Vagina (tissue), 2 donors: ENCODE results near the gene ARHGEF2. TPM values are rescaled to one million over a fixed set of nuclear protein-coding genes. Genes with fewer than 3 reads are reported as not detected.

ENCODE experiments used
- DNase-seq, 2 donors: peaks; one replicate each; pipeline ENCODE4 v3.0.0-alpha.2; 2017; ENCODE audit errors: extremely low spot score in 2 of 2
- H3K27ac ChIP-seq: fragments of 200-600 bp; sonication (generic); one replicate; pipeline ENCODE4 v1.5.1; 2019
- H3K27me3 ChIP-seq: fragments of 200-600 bp; sonication (generic); one replicate; pipeline ENCODE4 v1.5.1; 2019
- H3K36me3 ChIP-seq, 2 donors: fragments of 200-600 bp; sonication (generic); one replicate each; pipeline ENCODE4 v1.5.1; 2017 to 2019
- H3K4me1 ChIP-seq: fragments of 200-600 bp; sonication (generic); one replicate; pipeline ENCODE4 v1.5.1; 2019
- H3K4me3 ChIP-seq, 2 donors: fragments of 200-600 bp; sonication (generic); 1 replicate in 1 of 2; 2 replicates in 1 of 2; pipeline ENCODE4 v1.5.1; 2016 to 2019
- H3K9me3 ChIP-seq: fragments of 200-600 bp; sonication (generic); one replicate; pipeline ENCODE4 v1.5.1; 2019
- POLR2A ChIP-seq, 2 donors: fragments of 450-650 bp; IDR thresholded peaks; one replicate each; pipeline ENCODE4 v1.6.1; 2017; ENCODE audit warnings: antibody characterized with exemption in 2 of 2, mild to moderate bottlenecking in 2 of 2, moderate library complexity in 2 of 2
- POLR2AphosphoS5 ChIP-seq, 2 donors: sonication (generic); formaldehyde crosslinking; IDR thresholded peaks; one replicate each; pipeline ENCODE4 v1.9.0; 2017; ENCODE audit warnings: antibody characterized with exemption in 2 of 2, mild to moderate bottlenecking in 2 of 2, low read depth in 1 of 2; ENCODE audit not compliant: insufficient read depth in 1 of 2
- intact Hi-C: fragments of 100-400 bp; cut with DNase I; formaldehyde crosslinking; loops from one replicate; pipeline ENCODE4 v1.15.1; 2023
- microRNA-seq: library from miRNA; unstranded; fragments of <30 nt; microRNA quantifications from one replicate; pipeline ENCODE4, GENCODE V29; 2017; ENCODE audit warnings: borderline number of aligned reads, borderline replicate concordance
- small RNA-seq: library from RNA; depleted of rRNA; stranded (forward); fragments of <200 nt; gene quantifications from one replicate; pipeline ENCODE3, GENCODE V24; 2016
- total RNA-seq: library from RNA; depleted of rRNA; stranded (reverse); fragments of >200 nt; gene quantifications from one replicate; pipeline ENCODE4 v1.2.3, GENCODE V29; 2016
- TF ChIP-seq, protein P1 (sequence below), 3 experiments: fragments of 450-650 bp in 2 of 3; fragments of 200-600 bp in 1 of 3; sonication (generic) in 1 of 3; IDR thresholded peaks; one replicate each; pipeline ENCODE4 v1.5.1; 2017 to 2019; ENCODE audit warnings: antibody characterized with exemption in 3 of 3, mild to moderate bottlenecking in 2 of 3, moderate library complexity in 2 of 3

ARHGEF2 gene
- total RNA-seq, 1 donor from 2014 or later, result 76.4 TPM

DNA sequence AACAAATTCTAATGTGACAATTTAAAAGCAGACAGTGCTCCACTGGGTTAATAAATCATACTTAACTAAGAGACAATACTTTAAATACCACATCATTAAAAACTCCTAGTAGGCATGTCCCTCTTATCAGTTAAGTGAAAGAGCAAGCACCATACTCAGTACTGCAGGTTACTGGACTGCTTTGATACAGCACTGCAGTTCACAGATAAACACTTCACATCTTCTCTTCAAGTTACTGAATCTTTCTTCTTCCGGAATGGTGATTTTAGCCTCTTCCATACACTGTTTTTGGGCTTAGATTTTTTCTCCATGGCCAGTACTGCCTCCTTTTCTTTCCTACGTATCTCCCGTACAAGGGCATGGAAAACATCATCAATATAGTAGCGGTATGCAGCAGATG, 78.2 kb downstream of the ARHGEF2 start:
- intact Hi-C loops, result no loop called here
- Histone ChIP-seq H3K36me3 (peaks cover 0 to 81% of the 10 kb centered on the region in 2 donors), H3K4me3 (no peak overlapping the region), H3K27ac (no peak overlapping the region), H3K9me3 (no peaks in the 10 kb centered on the region), H3K27me3 (no peaks in the 10 kb centered on the region), H3K4me1 (no peaks in the 10 kb centered on the region)
- DNase-seq, result no peak
- no peak for TF ChIP-seq POLR2A (IDR thresholded peaks at IDR 0.05)
- no peak for TF ChIP-seq POLR2AphosphoS5 (IDR thresholded peaks at IDR 0.05; ENCODE audit: insufficient read depth in 1 of 2, low read depth in 1 of 2)
- TF ChIP-seq, protein P1, sequence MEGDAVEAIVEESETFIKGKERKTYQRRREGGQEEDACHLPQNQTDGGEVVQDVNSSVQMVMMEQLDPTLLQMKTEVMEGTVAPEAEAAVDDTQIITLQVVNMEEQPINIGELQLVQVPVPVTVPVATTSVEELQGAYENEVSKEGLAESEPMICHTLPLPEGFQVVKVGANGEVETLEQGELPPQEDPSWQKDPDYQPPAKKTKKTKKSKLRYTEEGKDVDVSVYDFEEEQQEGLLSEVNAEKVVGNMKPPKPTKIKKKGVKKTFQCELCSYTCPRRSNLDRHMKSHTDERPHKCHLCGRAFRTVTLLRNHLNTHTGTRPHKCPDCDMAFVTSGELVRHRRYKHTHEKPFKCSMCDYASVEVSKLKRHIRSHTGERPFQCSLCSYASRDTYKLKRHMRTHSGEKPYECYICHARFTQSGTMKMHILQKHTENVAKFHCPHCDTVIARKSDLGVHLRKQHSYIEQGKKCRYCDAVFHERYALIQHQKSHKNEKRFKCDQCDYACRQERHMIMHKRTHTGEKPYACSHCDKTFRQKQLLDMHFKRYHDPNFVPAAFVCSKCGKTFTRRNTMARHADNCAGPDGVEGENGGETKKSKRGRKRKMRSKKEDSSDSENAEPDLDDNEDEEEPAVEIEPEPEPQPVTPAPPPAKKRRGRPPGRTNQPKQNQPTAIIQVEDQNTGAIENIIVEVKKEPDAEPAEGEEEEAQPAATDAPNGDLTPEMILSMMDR (IDR thresholded peaks at IDR 0.05), result no peak

DNA sequence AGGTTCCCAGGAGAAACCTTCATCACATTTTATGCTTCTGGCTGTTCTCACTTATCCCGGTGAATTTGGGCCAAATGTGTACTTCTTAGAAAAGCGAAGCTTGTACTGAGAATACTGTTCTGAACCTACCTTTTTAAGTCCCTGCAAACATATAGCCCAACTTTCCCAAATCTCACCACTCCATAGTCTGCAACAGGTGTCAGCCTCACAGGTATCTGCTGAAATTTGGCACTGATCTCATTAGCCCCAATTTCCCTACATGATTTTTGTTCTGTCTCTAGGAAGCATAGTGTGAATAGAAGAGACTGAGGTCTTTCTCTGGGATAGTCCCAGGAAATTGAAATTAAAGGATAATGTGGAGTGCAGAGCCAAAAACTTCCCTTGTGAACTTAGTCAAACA, 78.7 kb downstream of the ARHGEF2 start:
- no peaks in the 10 kb centered on the region for H3K27me3 ChIP-seq
- no peak overlapping the region for H3K4me3 ChIP-seq
- no peak overlapping the region for H3K27ac ChIP-seq
- H3K9me3 ChIP-seq, result no peaks in the 10 kb centered on the region
- DNase-seq, result no peak
- no peaks in the 10 kb centered on the region for H3K4me1 ChIP-seq
- H3K36me3 ChIP-seq, result peaks cover 0 to 76% of the 10 kb centered on the region in 2 donors
- TF ChIP-seq POLR2AphosphoS5 (IDR thresholded peaks at IDR 0.05; ENCODE audit: insufficient read depth in 1 of 2, low read depth in 1 of 2) (no peak), POLR2A (IDR thresholded peaks at IDR 0.05) (no peak)
- TF ChIP-seq, protein P1 (IDR thresholded peaks at IDR 0.05), result no peak
- intact Hi-C loops, result no loop called here

DNA sequence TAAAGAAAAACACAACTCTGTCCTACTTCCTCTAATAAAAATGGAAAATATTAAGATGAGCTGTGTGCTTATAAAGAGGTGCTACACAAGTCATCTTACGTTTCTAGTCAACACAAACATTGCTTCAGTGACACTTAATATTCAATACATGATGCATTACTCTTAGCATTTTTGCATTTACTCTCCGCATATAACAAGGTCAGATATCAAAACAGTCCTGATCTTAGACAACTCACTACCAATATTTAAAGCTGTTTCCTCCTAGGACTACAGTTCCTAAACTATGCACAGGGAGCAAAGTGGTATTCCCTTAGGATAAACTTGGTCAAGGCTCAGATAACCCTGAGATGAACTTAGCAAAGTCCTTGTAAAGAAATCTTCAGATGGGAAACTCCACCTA, 79.5 kb downstream of the ARHGEF2 start:
- Histone ChIP-seq H3K27me3 (no peaks in the 10 kb centered on the region), H3K4me1 (peaks cover 3% of the 10 kb centered on the region), H3K27ac (no peak overlapping the region), H3K9me3 (no peaks in the 10 kb centered on the region), H3K4me3 (no peak overlapping the region), H3K36me3 (peaks cover 0 to 68% of the 10 kb centered on the region in 2 donors)
- TF ChIP-seq POLR2A (IDR thresholded peaks at IDR 0.05), result no peak
- TF ChIP-seq, protein P1 (IDR thresholded peaks at IDR 0.05), result no peak
- no peak for TF ChIP-seq POLR2AphosphoS5 (IDR thresholded peaks at IDR 0.05; ENCODE audit: insufficient read depth in 1 of 2, low read depth in 1 of 2)
- intact Hi-C loops, result no loop called here
- no peak for DNase-seq

DNA sequence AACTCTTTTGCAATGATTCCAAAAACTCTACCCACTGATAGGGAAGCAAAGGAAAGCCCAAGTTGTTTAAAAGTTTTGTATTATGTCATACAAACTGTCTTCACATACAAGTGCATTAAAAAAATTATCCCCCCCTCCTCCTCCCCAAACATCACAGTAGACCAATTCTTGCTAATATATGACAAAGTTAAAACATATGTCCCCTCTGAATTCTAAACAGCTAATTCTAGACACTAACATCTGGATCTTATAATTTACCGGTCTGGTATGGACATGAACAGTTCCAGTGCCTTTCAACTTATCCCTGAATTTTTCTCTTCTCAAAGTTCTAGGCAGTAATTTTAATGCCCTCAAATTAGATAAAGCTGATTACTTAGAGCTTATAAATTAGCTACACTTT, 80.6 kb downstream of the ARHGEF2 start:
- Histone ChIP-seq H3K36me3 (peaks cover 0 to 57% of the 10 kb centered on the region in 2 donors), H3K4me3 (no peak overlapping the region), H3K9me3 (no peaks in the 10 kb centered on the region), H3K27ac (no peak overlapping the region), H3K4me1 (peaks cover 14% of the 10 kb centered on the region), H3K27me3 (no peaks in the 10 kb centered on the region)
- TF ChIP-seq POLR2AphosphoS5 (IDR thresholded peaks at IDR 0.05; ENCODE audit: insufficient read depth in 1 of 2, low read depth in 1 of 2), result no peak
- TF ChIP-seq, protein P1 (IDR thresholded peaks at IDR 0.05), result no peak
- no peak for TF ChIP-seq POLR2A (IDR thresholded peaks at IDR 0.05)
- intact Hi-C loops, result no loop called here
- no peak for DNase-seq

Small RNA genes lying within 50 kb of the gene (microRNA-seq; reads per million reads assigned to microRNA genes)
- not detected for gene MIR6738

Small RNA genes lying within 50 kb of the gene (small RNA-seq; reads per million reads assigned to genes)
- gene MIR6738, result not detected
- gene SCARNA4, result not detected
- 50.7 reads per million, percentile 96 among the genes with 10 or more reads in this experiment for gene SNORA80E

Other genes starting within 250 kb of the ARHGEF2 start
- gene GON4L, start 121.3 kb downstream of the ARHGEF2 start, total RNA-seq, result 50.3 TPM
- gene SYT11, start 119.0 kb downstream of the ARHGEF2 start, total RNA-seq, result 20.9 TPM
- gene RIT1, start 67.2 kb downstream of the ARHGEF2 start, total RNA-seq, result 38.3 TPM
- 47.6 TPM for gene KHDC4, start 44.1 kb downstream of the ARHGEF2 start, total RNA-seq
- not detected for gene RXFP4, start 36.9 kb downstream of the ARHGEF2 start, total RNA-seq
- 187 TPM for gene SSR2, start 42.4 kb upstream of the ARHGEF2 start, total RNA-seq
- gene UBQLN4, start 75.3 kb upstream of the ARHGEF2 start, total RNA-seq, result 27.0 TPM
- gene LAMTOR2, start 76.2 kb upstream of the ARHGEF2 start, total RNA-seq, result 73.9 TPM
- 52.1 TPM for gene RAB25, start 82.6 kb upstream of the ARHGEF2 start, total RNA-seq
- 1.2 TPM for gene MEX3A, start 103.9 kb upstream of the ARHGEF2 start, total RNA-seq
- gene LMNA, start 136.2 kb upstream of the ARHGEF2 start, total RNA-seq, result 436 TPM
- gene SEMA4A, start 175.0 kb upstream of the ARHGEF2 start, total RNA-seq, result 18.7 TPM
- gene SLC25A44, start 215.6 kb upstream of the ARHGEF2 start, total RNA-seq, result 14.0 TPM
- gene PMF1, start 234.5 kb upstream of the ARHGEF2 start, total RNA-seq, result 44.7 TPM